NAMALWA (cell line): ENCODE data around the gene CNOT3.
"Not testable (repeated sequence)": the region's sequence is repeated elsewhere in the genome, so short reads cannot be mapped to it uniquely, and the experiment has no call there.

Experiments
- DNase-seq: peaks from one replicate; pipeline ENCODE4 v3.0.0-alpha.2; 2015; ENCODE audit warnings: low spot score

CNOT3 gene

DNA sequence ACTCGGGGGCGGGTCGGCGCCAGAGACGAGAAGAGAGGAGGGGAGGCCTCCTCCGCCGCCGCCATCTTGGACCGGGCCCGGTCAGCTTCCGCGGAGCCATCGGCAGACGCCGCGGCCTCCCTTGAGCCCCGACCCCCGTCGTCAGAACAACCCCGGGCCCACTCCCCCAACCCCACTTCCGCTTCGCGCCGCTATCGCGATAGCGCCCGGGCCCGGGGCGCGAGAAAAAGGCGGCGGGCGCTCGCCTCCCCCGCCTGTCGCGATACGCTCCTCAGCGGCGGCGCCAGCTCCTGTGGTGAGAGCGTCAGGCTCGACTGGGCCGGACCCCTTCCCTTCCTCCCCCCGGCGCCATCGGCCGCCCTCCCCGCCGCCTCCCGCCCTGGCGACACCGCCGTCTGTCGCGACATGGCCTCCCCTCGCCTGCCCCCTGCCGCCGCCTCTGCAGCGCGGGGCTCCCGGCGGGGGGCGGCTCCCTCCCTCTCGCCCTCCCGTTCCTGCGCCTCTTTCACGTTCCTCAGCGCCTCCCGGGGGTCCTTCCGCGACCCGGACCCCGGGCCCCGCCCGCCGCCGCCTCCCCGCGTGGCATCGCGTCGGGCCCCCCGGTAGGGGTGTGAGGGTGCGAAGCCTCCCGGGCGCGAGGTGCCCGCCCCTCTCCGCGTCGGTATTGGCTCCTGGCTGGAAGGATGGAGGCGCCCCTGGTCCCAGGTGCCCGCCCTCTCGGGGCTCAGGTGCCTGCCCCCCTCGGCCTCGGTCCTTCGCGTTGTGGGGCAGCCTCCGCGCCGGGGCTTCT, at the start of gene CNOT3:
Gene CNOT3, plus strand, starts transcription at position 64 of the 790 bp plus-strand sequence. CDS start 5,217 bp downstream, outside the sequence.
- DNase-seq, result no peak

DNA sequence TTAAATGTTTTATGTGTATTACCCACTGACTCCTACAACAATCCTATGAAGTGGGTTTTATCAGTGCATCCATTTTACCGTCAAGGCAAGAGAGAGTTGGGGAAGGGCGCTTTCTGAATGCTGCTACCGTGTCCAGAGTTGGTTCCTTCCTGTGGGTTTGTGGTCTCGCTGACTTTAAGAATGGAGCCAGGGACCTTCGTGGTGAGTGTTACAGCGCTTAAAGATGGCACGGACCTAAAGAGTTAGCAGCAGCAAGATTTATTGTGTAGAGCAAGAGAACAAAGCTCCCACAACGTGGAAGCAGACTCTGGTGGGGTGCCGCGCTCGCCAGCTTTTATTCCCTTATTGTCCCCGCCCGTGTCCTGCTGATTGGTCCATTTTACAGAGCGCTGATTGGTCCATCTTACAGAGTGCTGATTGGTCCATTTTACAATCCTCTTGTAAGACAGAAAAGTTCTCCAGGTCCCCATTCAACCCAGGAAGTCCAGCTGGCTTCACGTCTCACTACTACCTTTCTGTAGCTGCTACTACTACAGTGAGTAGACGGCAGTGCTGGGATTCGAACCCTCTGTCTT, 43.0 kb upstream of the CNOT3 start:
- DNase-seq, result no peak

DNA sequence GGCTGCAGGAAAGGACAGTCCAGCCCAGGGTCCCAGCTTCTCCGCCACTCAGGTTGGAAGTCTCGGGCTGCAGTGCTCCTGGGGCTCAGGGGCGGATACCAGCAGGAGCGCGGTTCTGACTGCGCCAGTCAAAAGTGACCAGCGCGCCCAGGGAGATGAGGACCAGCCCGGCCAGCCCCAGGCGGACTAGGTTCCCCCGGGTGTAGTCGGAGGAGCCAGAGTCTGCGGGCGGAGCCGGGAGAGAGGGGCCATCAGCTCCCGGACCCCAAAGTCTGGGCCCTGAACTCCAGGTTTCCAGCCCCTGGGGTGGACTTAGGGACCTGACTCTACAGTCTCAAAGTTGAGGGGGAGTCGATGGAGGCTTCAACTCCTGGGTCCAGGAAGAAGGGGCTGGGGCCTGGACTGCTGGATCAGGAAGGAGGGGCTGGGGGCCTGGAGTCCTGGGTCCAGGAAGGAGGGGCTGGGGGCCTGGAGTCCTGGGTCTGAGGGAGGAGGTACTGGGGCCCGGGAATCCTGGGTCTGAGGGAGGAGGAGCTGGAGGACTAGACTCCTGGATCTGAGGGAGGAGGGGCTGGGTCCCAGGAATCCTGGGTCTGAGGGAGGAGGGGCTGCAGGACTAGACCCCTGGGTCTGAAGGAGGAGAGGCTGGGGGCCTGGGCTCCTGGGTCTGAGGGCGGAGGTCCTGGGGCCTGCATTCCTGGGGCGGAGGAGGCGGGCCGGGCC, 42.3 kb upstream of the CNOT3 start:
- no peak for DNase-seq

DNA sequence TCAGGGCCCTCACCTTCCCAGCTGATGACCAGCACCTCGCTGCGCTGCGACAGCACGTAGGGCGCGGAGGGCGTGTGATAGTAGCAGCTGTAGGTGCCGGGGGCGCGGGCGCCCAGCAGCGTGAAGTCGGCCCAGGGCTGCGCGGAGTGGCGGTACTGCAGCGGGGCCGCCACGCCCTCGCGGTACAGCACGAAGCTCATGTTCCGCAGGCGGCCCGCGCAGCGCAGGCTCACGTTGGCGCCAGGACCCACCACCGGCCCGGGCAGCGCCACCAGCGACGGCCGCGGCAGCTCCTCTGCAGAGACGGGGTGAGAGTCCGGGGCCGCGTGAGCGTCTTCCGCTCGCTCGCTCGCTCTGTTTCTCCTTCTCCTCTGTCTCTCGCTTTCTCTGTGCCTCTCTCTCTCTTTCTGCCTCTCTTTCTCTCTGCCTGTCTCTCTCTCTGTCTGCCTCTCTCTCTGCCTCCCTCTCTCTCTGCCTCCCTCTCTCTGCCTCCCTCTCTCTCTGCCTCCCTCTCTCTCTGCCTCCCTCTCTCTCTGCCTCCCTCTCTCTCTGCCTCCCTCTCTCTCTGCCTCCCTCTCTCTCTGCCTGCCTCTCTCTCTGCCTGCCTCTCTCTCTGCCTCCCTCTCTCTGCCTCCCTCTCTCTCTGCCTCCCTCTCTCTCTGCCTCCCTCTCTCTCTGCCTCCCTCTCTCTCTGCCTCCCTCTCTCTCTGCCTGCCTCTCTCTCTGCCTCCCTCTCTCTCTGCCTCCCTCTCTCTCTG, 41.5 kb upstream of the CNOT3 start:
- DNase-seq, result not testable (repeated sequence)

DNA sequence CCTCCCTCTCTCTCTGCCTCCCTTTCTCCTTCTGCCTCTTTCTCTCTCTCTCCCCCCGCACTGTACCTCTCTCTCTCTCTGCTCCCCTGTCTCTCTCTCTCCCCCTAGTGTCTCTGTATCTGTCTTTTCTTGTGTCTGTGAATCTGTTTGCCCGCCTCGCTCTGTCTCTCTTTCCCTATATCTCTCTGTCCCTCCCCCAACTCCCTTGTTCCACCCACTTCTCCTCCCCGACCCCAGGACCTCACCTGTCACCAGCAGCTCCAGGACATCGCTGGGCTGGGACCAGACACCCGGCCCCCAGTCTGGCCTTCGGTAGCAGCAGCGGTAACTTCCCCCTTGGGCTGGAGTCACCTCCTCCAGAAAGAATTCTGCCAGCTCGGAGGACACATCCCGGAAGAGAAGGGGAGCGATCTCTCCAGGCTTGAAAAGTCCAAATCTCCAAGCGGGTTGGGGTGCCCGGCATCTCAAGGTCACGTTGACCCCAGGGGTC, 40.9 kb upstream of the CNOT3 start:
- peak; percentile 53 for DNase-seq

DNA sequence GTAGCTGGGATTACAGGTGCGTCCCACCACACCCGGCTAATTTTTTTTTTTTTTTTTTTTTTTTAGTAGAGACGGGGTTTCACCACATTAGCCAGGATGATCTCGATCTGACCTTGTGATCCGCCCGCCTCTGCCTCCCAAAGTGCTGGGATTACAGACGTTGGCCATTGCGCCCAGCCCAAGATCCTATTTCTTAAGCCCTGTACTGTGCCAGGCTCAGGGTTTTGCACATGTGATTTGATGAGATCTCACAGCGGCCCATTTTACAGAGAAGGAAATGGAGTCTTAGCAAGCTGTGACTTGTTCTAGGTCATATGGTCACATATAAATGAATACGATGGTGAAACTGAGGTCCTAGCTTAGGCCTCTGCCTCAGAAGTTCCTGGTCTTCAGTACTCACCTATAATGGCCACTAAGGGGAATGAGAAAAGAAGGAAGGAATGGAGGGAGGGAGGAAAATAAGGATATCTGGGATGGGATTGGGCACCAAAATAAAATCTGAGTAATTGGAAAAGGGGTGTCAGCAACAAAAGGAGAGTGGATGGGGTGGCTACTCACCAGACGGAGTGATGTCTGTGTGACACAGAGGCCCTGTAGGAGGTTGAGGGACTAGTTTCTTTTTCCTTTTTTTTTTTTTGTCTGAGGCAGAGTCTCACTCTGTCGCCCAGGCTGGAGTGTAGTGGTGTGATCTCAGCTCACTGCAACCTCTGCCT, 38.2 kb upstream of the CNOT3 start:
- no peak for DNase-seq

DNA sequence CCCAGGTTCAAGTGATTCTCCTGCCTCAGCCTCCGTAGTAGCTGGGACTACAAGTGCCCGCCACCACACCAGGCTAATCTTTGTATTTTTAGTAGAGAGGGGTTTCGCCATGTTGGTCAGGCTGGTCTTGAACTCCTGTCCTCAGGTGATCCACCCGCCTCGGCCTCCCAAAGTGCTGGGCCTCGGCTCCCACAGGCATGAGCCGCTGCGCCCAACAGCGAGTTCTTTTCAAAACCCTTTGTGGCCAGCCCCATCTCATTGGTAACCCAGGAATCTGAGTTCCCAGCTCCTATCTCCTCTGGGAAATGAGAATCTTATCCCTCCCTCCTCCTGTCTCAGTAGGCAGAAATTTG, 37.7 kb upstream of the CNOT3 start:
- not testable (repeated sequence) for DNase-seq

DNA sequence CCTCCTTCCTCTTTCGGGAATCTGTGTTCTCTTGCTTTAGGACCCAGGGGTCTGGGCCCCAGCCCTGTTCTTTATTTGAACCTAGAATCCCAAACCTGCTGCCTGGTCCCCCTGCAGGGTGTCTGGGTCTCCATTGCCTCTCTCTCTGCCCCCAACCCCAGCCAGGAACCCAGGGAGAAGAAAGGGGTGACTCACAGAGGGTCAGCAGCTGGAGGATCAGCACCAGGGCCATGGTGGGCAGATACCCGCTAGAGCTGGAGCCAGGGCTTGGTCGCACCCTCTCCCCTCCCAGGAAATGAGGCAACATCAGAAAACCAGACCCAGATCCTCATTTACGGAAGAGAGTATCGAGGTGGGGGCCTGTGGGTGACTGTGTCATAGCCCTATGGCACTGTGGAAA, 37.0 kb upstream of the CNOT3 start, which contains the start of gene OSCAR:
Gene OSCAR, minus strand, starts transcription at position 243 of the 400 bp plus-strand sequence. Its CDS starts 11 bp downstream, at position 232.
- no peak for DNase-seq

DNA sequence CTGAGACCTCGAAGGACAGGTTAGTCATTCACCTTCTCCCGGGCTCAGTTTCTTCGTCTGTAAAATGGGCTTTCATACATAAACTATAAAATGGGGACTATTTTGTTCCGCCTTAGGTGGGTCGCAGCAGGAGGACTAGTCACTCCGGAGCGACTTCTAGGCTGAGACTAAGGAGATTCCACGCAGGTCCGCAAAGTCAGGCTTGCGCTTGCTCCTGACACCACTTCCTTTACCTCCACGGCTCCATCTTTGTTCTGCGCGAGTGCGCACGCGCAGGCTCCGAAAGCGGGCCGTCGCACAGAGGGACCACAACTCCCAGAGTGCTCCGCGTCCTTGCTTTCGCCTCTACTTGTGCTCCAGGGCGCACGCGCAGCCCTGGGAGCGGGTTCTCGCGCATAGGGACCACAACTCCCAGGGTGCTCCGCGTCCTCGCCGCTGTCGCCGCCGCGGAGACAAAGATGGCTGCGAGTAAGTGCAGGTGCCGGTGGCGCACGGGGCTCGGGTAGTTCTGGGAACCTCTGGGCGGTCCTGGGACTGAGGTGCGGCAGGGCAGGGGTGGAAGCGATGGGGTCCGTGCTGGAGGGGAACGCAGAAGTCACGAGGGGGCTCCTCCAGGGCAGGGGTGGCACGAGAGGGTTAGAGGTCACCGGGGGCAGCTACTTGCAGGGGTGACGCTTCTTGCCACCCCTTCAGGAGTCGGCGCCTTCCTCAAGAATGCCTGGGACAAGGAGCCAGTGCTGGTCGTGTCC, 35.0 kb upstream of the CNOT3 start, which contains the start of gene NDUFA3:
Gene NDUFA3, plus strand, starts transcription at position 435 of the 749 bp plus-strand sequence. Its CDS starts 24 bp downstream, at position 459.
- DNase-seq, result peak; percentile 99

DNA sequence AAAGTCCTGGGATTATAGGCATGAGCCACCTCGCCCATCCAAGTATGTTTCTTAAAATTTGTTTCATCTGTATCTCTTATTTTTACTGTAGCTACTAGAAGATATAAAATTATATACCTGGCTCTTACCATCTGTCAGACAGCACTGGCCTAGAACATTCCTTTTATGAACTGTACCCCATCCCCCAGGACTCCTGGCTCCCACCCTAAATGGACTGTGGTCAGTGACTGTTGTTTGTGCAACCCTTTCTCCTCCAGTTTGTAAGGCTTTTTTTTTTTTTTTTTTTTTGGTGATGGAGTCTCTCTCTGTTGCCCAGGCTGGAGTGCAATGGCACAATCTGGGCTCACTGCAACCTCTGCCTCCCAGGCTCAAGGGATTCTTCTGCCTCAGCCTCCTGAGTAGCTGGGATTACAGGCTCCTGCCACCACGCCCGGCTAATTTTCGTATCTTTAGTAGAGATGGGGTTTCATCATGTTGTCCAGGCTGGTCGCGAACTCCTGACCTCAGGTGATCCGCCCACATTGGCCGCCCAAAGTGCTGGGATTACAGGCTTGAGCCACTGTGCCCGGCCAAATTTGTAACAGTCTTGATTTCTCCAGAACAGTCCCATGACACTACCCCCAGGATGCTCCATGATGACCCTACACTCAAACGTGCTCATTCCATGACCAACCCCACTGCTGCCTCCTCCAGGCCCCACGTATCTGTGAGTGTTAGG, 32.4 kb upstream of the CNOT3 start:
- no peak for DNase-seq

DNA sequence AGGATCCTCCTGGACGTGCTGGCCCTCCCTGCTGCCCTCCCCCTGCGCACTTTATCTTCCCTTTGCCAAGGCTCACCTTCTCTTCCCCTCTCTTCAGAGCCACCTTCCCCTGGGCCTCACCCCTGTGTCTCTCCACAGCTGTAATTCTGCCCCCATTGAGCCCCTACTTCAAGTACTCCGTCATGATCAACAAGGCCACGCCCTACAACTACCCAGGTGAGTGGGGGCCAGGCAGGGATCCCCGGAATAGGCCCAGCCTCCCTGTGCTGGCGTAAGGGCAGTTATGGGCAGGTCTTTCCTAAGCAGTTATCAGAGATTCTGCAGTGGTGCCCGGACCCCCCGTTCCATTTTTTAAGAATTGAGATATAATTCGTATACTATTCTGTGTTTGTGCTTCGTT, 31.8 kb upstream of the CNOT3 start:
- no peak for DNase-seq

DNA sequence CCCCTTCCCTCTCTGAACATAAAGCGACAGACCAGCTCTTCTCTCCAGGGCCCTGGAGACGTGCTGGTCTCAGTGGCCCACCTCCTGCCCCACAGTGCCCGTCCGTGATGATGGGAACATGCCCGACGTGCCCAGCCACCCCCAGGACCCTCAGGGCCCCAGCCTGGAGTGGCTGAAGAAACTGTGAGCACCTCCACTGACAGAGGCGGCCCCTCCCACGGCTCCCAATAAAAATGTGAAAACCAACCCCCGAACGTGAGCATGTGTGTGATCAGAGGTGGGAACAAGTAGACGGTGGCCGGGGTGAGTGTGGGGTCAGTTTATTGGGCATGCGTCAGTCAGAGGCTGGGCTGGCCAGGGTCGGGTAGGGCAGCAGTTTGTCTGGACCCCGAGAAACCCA, 30.8 kb upstream of the CNOT3 start:
- no peak for DNase-seq

DNA sequence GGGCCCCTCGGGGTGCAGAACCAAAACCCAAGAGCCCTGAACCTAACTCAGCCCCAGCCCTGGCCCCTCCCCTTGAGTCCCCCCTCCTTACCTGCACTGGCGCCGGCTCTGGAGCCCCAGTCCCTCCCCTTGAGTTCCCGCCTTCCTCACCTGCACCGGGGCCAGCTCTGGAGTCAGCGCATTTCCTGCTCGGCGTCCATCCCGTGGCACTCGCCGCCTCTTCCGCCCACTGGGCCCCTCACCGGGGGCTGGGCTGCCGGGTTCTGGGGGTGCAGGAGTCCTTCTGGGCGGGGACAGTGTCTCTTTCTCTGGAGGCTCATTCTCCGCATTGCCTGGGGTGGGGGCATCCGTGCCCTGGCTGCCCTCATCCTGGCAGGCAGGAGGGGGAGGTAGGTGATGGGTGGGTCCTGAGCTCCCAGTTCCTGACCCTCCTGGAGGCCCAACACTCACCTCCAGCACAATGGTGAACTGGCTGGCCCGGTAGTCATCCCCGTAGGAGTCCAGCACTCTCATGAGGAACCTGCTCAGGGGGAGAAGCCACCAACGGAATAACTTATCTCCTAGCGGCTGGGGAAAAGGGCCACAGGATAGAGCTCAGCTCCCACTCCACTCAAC, 29.6 kb upstream of the CNOT3 start:
- no peak for DNase-seq

DNA sequence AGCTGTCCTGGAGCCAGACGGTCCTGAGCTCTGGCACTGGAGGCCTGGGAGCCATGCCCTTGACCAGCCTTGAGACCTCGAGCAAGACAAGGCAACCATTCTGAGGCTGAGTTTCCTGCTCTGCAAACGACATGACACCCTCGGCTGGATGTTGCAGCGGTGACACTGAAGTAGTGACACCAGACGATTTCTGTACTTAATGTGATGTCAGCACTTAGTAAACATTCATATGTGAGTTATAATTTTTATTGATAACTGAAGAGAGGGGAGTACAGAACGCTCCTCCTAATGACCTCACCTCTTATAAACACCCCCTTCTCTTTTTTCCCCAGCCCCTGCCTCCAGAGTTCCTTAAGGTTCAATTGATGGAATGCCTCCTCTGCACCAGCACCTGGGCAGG, 29.1 kb upstream of the CNOT3 start:
- DNase-seq, result no peak

DNA sequence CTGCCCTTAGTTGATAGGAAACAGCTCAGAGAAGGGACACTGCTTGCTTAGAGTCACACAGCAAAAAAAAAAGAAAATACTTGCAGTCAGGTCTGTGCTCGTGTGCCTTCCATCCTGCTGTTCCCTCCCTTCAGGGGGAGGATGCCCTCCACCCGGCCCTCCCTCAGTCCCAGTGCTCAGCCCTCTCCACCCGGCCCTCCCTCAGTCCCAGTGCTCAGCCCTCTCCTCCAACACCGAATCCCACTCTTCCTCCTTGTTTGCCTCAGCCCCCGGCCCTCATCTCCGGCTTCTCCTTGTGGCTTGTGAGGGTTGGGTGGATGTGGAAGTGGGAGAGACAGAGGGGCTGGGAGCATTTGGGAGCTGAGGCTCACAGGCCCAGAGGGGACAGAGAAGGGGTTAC, 27.9 kb upstream of the CNOT3 start:
- DNase-seq, result no peak

DNA sequence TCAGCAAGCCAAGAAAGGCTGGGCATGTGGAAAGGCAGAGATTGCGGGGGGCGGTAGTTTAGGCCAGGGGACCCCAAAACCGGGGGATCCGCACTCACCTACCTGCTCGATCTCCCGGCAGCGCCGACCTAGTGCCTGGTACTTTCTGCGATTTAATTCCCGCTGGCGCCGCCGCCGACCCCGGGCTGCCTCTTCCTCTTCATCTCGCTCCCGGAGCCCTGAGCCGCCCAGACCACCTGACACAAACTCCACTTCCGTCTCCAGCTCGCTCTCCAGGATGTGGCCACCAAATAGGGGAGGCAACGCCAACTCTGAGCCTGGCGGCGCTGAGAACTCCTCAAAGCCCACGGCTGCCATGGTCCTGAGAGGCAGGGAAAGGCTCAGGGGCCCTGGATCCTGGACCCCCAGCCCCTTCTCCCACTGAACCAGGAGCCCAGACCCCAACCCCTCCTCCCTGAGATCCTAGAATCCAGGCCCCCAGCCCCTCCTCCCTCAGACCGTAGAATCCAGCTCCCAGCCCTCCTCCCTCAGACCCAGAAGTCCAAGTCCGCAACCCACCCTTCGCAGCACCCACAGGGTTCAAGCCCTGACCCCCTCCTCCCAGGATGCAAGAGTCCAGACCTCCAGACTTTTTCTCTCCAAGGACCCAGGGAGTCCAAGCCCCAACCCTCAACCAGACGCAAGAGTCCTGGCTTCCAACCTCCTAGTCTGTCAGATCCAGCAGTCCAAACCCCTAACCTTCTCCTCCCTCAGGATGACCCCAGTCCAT, 23.0 kb upstream of the CNOT3 start:
- DNase-seq, result no peak

DNA sequence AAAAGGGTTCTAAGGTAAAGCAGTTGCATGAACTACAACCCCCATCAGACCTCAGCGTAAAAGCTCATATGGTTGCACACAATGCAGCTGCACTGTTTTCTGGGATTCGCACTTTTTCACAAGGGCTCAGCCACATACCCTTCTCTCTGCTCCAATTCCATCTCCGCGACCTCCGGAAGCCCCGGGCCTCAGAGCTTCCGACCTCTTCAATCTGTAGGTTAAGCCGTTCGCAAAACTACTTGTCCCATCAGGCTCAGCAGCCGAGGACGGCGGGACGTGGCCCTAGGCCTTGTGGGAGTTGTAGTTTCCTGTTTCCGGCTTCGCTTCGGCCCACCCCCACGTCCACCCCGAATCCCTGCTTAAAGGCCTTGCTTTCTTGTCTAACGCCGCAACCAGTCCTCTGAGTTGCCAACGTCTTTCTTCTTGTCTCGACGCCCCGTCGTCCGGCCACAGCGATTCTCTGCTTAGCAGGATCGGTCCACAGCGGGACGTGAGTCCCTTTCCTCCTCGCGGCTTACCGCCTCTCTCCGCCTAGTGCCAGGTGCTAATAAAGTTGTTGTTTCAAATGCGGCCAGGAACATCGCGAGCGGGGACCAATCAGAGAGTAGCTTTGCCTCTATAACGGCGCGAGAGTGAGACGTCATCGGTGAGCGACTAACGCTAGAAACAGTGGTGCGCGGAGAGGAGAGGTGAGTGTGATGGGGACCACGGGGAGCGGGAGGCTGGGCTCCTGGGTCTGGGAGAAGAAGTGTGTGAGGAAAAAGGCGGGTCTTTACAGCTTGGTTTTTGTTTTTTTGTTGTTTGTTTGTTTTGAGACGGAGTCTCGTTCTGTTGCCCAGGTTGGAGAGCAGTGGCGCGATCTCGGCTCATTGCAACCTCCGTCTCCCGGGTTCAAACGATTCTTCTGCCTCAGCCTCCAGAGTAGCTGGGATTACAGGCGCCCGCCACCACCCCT, 22.2 kb upstream of the CNOT3 start, which contains the start of the genes PRPF31 and TFPT:
Gene PRPF31, plus strand, starts transcription at position 646 of the 955 bp plus-strand sequence. CDS start 2,525 bp downstream, outside the sequence.
Gene TFPT, minus strand, starts transcription at position 549 of the 955 bp plus-strand sequence. Its CDS starts 388 bp downstream, at position 161.
- DNase-seq, result peak; percentile 99
